HCT116 (cell line): ENCODE results near the gene CERS6. TPM values are rescaled to one million over a fixed set of nuclear protein-coding genes. Genes with fewer than 3 reads are reported as not detected.

Source experiments
- ATAC-seq: fragments of 200-7000 bp; cut with Tn5 transposase; 2 replicates; pipeline ENCODE4 v1.9.1; 2020; ENCODE audit warnings: mild to moderate bottlenecking, moderate library complexity
- BruUV-seq: library from RNA; stranded (reverse); fragments of 400-500 nt; replicated peaks from 2 replicates; lab custom pipeline; 2021; lab: Mats Ljungman, UMichigan
- CTCF ChIA-PET: fragments of 300-600 bp; sonication (Branson Sonifier 250); formaldehyde crosslinking; loops from one replicate; lab custom pipeline; 2021; ENCODE audit warnings: antibody characterized with exemption; lab: Charles Lee
- POLR2A ChIA-PET: fragments of 300-600, 350-600 bp; sonication (Branson Sonifier 250); formaldehyde crosslinking; loops from one replicate; lab custom pipeline; 2021; ENCODE audit warnings: antibody characterized with exemption; lab: Charles Lee
- RAD21 ChIA-PET, 2 experiments: fragments of 300-600 bp; sonication (Branson Sonifier 250); formaldehyde crosslinking; loops; one replicate each; lab custom pipeline; 2023; ENCODE audit warnings: low total read pairs in 2 of 2; ENCODE audit not compliant: uncharacterized antibody in 2 of 2, unreplicated experiment in 2 of 2, low non-redundant PET in 1 of 2; lab: Charles Lee
- DNase-seq: peaks from one replicate; pipeline ENCODE4 v3.0.0-alpha.2; 2010; ENCODE audit warnings: low read depth, low spot score
- H2AFZ ChIP-seq: fragments of 200-600 bp; shearing (Covaris generic), sonication (generic); 2 replicates; pipeline ENCODE4 v1.6.1; 2017; ENCODE audit warnings: low read depth, mixed run types, mixed read lengths, antibody characterized with exemption, low read length; ENCODE audit not compliant: poor library complexity, severe bottlenecking
- H3K27ac ChIP-seq: 2 replicates; pipeline ENCODE4 v1.5.1; 2012; ENCODE audit warnings: low read depth, low read length
- H3K27me3 ChIP-seq: fragments of 200-600 bp; sonication (generic); 2 replicates; pipeline ENCODE4 v1.6.1; 2016; ENCODE audit warnings: mixed run types, low read length, mixed read lengths; ENCODE audit not compliant: insufficient read depth
- H3K36me3 ChIP-seq, 2 experiments: fragments of 200-500 bp in 1 of 2; fragments of 200-600 bp in 1 of 2; sonication (Bioruptor generic) in 1 of 2; sonication (generic) in 1 of 2; 2 replicates each; pipeline versions ENCODE4 v1.5.1 to v1.6.1; 2014 to 2016; ENCODE audit warnings: low read length in 2 of 2, inconsistent platforms in 1 of 2, mixed read lengths in 1 of 2, mixed run types in 1 of 2; ENCODE audit not compliant: insufficient read depth in 2 of 2, control insufficient read depth in 1 of 2
- H3K4me1 ChIP-seq, 2 experiments: fragments of 200-600 bp in 1 of 2; sonication (generic) in 1 of 2; 2 replicates each; pipeline versions ENCODE4 v1.5.1 to v1.6.1; 2012 to 2017; ENCODE audit warnings: low read length in 2 of 2, inconsistent platforms in 1 of 2, mild to moderate bottlenecking in 1 of 2, mixed read lengths in 1 of 2, mixed run types in 1 of 2, moderate library complexity in 1 of 2; ENCODE audit not compliant: insufficient read depth in 2 of 2, control insufficient read depth in 1 of 2
- H3K4me2 ChIP-seq: fragments of 200-600 bp; sonication (generic); 2 replicates; pipeline ENCODE4 v1.6.1; 2017; ENCODE audit warnings: mixed run types, low read length, mixed read lengths
- H3K4me3 ChIP-seq, 2 experiments: fragments of 200-600 bp in 1 of 2; sonication (generic) in 1 of 2; replicated peaks in 1 of 2; 2 replicates each; pipeline ENCODE4 v1.5.1; 2011 to 2016; ENCODE audit warnings: low read length in 2 of 2, control low read depth in 1 of 2, low read depth in 1 of 2, mild to moderate bottlenecking in 1 of 2, mixed read lengths in 1 of 2, mixed run types in 1 of 2
- H3K79me2 ChIP-seq: fragments of 200-600 bp; sonication (generic); 2 replicates; pipeline ENCODE4 v1.6.1; 2017; ENCODE audit warnings: mild to moderate bottlenecking, mixed run types, low read length, moderate library complexity, mixed read lengths; ENCODE audit not compliant: insufficient read depth
- H3K9ac ChIP-seq: fragments of 200-600 bp; sonication (generic); 2 replicates; pipeline ENCODE4 v1.6.1; 2016; ENCODE audit warnings: low read length, mixed read lengths
- H3K9me2 ChIP-seq: fragments of 200-600 bp; sonication (generic), shearing (Covaris generic); 2 replicates; pipeline ENCODE4 v1.6.1; 2017; ENCODE audit warnings: mixed run types, mild to moderate bottlenecking, moderate library complexity; ENCODE audit not compliant: insufficient read depth
- H3K9me3 ChIP-seq, 2 experiments: fragments of 200-500 bp in 1 of 2; fragments of 200-600 bp in 1 of 2; sonication (Bioruptor generic) in 1 of 2; sonication (generic) in 1 of 2; 2 replicates each; pipeline ENCODE4 v1.6.1; 2014 to 2017; ENCODE audit warnings: low read length in 2 of 2, mixed read lengths in 2 of 2, inconsistent platforms in 1 of 2, low read depth in 1 of 2, mild to moderate bottlenecking in 1 of 2, mixed run types in 1 of 2, moderate library complexity in 1 of 2; ENCODE audit not compliant: control insufficient read depth in 1 of 2, insufficient read depth in 1 of 2
- H4K20me1 ChIP-seq: fragments of 200-600 bp; sonication (generic), shearing (Covaris generic); 2 replicates; pipeline ENCODE4 v1.6.1; 2017; ENCODE audit warnings: mixed run types, mild to moderate bottlenecking, moderate library complexity; ENCODE audit not compliant: insufficient read depth
- ATF3 ChIP-seq: IDR thresholded peaks from 2 replicates; pipeline ENCODE4 v1.6.1; 2012
- CBX3 ChIP-seq: IDR thresholded peaks from 2 replicates; pipeline ENCODE4 v1.6.1; 2012; ENCODE audit warnings: low read depth
- CEBPB ChIP-seq: IDR thresholded peaks from 2 replicates; pipeline ENCODE4 v1.6.1; 2012; ENCODE audit warnings: low read depth
- EGR1 ChIP-seq: IDR thresholded peaks from 2 replicates; pipeline ENCODE4 v1.6.1; 2012; ENCODE audit warnings: low read depth
- ELF1 ChIP-seq: IDR thresholded peaks from 2 replicates; pipeline ENCODE4 v1.6.1; 2012; ENCODE audit warnings: low read depth, borderline replicate concordance
- EZH2 ChIP-seq: fragments of 200-600 bp; sonication (generic); IDR thresholded peaks from 2 replicates; pipeline ENCODE4 v1.6.1; 2017; ENCODE audit warnings: antibody characterized with exemption, mixed run types
- FOSL1 ChIP-seq: IDR thresholded peaks from 2 replicates; pipeline ENCODE4 v1.6.1; 2012; ENCODE audit warnings: low read depth
- JUND ChIP-seq: IDR thresholded peaks from 2 replicates; pipeline ENCODE4 v1.6.1; 2012
- POLR2A ChIP-seq: IDR thresholded peaks from 2 replicates; pipeline ENCODE4 v1.7.0; 2011; ENCODE audit warnings: borderline replicate concordance; ENCODE audit not compliant: insufficient read depth, insufficient read length; ENCODE audit errors: extremely low read depth
- POLR2AphosphoS5 ChIP-seq: IDR thresholded peaks from 2 replicates; pipeline ENCODE4 v1.6.1; 2011; ENCODE audit warnings: mild to moderate bottlenecking, low read depth, low read length, moderate library complexity
- RAD21 ChIP-seq: IDR thresholded peaks from 2 replicates; pipeline ENCODE4 v1.6.1; 2012; ENCODE audit warnings: low read depth, mild to moderate bottlenecking
- SRF ChIP-seq: IDR thresholded peaks from 2 replicates; pipeline ENCODE4 v1.6.1; 2012; ENCODE audit warnings: low read depth
- TCF7L2 ChIP-seq: IDR thresholded peaks from 2 replicates; pipeline ENCODE4 v1.7.0; 2011; ENCODE audit warnings: borderline replicate concordance, inconsistent platforms; ENCODE audit not compliant: insufficient read depth, insufficient read length; ENCODE audit errors: extremely low read depth
- YY1 ChIP-seq: IDR thresholded peaks from 2 replicates; pipeline ENCODE4 v1.6.1; 2011; ENCODE audit warnings: low read length, low read depth, moderate library complexity, mild to moderate bottlenecking; ENCODE audit not compliant: insufficient replicate concordance; ENCODE audit errors: extremely low read depth
- ZBTB33 ChIP-seq: IDR thresholded peaks from 2 replicates; pipeline ENCODE4 v1.6.1; 2011; ENCODE audit warnings: mild to moderate bottlenecking, low read length, moderate library complexity; ENCODE audit not compliant: insufficient replicate concordance; ENCODE audit errors: extremely low read depth
- ZFX ChIP-seq: fragments of 450-650 bp; IDR thresholded peaks from 2 replicates; pipeline ENCODE4 v1.6.1; 2017
- ZNF274 ChIP-seq: fragments of 200-500 bp; sonication (Bioruptor generic); IDR thresholded peaks from 2 replicates; pipeline ENCODE4 v1.6.1; 2014; ENCODE audit warnings: mild to moderate bottlenecking, low read depth, low read length, inconsistent platforms
- intact Hi-C: fragments of 100-400 bp; cut with micrococcal nuclease; formaldehyde crosslinking; loops from 2 replicates; pipeline ENCODE4 v1.10.0; 2022
- total RNA-seq: library from RNA; stranded (reverse); gene quantifications from one replicate; pipeline ENCODE4 v1.2.1, GENCODE V29; 2021; ENCODE audit not compliant: unreplicated experiment
- TF ChIP-seq, protein P1 (sequence below): IDR thresholded peaks from 2 replicates; pipeline ENCODE4 v1.6.1; 2012
- TF ChIP-seq, protein P2 (sequence below): IDR thresholded peaks from 2 replicates; pipeline ENCODE4 v1.6.1; 2012; ENCODE audit warnings: low read depth

The CERS6 gene
- total RNA-seq, 1 experiment from 2014 or later, result 37.0 TPM

GRCh38 chr2:168667156-168667555, 211.1 kb downstream of the CERS6 start:
- RAD21 ChIA-PET, result no interaction called here
- H3K9me2 ChIP-seq, result no peaks in the 10 kb centered on the region
- CTCF ChIA-PET, result no interaction called here
- H2AFZ ChIP-seq, result no peak overlapping the region
- no peak for ATAC-seq
- H3K9me3 ChIP-seq, result no peaks in the 10 kb centered on the region
- H3K79me2 ChIP-seq, result no peaks in the 10 kb centered on the region
- H3K27me3 ChIP-seq, result no peaks in the 10 kb centered on the region
- no peaks in the 10 kb centered on the region for H3K4me1 ChIP-seq
- no peak overlapping the region for H3K4me2 ChIP-seq
- no peak overlapping the region for H3K27ac ChIP-seq
- TF ChIP-seq ZFX (no peak), ZBTB33 (no peak), EZH2 (no peak), SRF (no peak), CEBPB (no peak), EGR1 (no peak), ATF3 (no peak), JUND (no peak), ZNF274 (no peak), YY1 (no peak), POLR2A (no peak), TCF7L2 (no peak), ELF1 (no peak), RAD21 (no peak), FOSL1 (no peak), POLR2AphosphoS5 (no peak), CBX3 (no peak)
- TF ChIP-seq, protein P1, sequence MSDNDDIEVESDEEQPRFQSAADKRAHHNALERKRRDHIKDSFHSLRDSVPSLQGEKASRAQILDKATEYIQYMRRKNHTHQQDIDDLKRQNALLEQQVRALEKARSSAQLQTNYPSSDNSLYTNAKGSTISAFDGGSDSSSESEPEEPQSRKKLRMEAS, result no peak
- TF ChIP-seq, protein P2, sequence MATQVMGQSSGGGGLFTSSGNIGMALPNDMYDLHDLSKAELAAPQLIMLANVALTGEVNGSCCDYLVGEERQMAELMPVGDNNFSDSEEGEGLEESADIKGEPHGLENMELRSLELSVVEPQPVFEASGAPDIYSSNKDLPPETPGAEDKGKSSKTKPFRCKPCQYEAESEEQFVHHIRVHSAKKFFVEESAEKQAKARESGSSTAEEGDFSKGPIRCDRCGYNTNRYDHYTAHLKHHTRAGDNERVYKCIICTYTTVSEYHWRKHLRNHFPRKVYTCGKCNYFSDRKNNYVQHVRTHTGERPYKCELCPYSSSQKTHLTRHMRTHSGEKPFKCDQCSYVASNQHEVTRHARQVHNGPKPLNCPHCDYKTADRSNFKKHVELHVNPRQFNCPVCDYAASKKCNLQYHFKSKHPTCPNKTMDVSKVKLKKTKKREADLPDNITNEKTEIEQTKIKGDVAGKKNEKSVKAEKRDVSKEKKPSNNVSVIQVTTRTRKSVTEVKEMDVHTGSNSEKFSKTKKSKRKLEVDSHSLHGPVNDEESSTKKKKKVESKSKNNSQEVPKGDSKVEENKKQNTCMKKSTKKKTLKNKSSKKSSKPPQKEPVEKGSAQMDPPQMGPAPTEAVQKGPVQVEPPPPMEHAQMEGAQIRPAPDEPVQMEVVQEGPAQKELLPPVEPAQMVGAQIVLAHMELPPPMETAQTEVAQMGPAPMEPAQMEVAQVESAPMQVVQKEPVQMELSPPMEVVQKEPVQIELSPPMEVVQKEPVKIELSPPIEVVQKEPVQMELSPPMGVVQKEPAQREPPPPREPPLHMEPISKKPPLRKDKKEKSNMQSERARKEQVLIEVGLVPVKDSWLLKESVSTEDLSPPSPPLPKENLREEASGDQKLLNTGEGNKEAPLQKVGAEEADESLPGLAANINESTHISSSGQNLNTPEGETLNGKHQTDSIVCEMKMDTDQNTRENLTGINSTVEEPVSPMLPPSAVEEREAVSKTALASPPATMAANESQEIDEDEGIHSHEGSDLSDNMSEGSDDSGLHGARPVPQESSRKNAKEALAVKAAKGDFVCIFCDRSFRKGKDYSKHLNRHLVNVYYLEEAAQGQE, result no peak
- no peaks in the 10 kb centered on the region for H4K20me1 ChIP-seq
- H3K4me3 ChIP-seq, result no peak overlapping the region
- no peak for DNase-seq
- no peak overlapping the region for H3K9ac ChIP-seq
- intact Hi-C loops, result no loop called here
- no peaks in the 10 kb centered on the region for H3K36me3 ChIP-seq
- POLR2A ChIA-PET, result no interaction called here
- BruUV-seq, result no TSS peak
